ENCODE measurements around the gene KIF26A.

GRCh38 chr14:104090071-104090748 lies 48.2 kb upstream of the KIF26A start:
- no peak for TF ChIP-seq CTCF (IDR thresholded peaks at IDR 0.05 in 8 of 11, conservative IDR thresholded peaks at IDR 0.05 in 3 of 11)
- TF ChIP-seq POLR2AphosphoS5 (IDR thresholded peaks at IDR 0.05): no peak
